Measurements from ENCODE around the gene KANK2. TPM values are rescaled to one million over a fixed set of nuclear protein-coding genes. Genes with fewer than 3 reads are reported as not detected.

KANK2 gene
- total and polyA plus RNA-seq, 2 donors (not counting 1 experiment from before 2014, with no cell fraction given): 192 to 511 TPM

- peak overlapping the region; percentile 34 for H3K27ac ChIP-seq (ENCODE audit: insufficient read depth, low read length)
- no peak overlapping the region for H3K9ac ChIP-seq (ENCODE audit: insufficient read depth, low read length)
- H3K36me3 ChIP-seq (ENCODE audit: control insufficient read depth, insufficient read depth, low read length): peaks cover 31% of the 10 kb centered on the region
- no peak for TF ChIP-seq CTCF (conservative IDR thresholded peaks at IDR 0.05 in 1 of 2, IDR thresholded peaks at IDR 0.05 in 1 of 2; ENCODE audit: low read depth in 1 of 2, low read length in 2 of 2)
- no peak for TF ChIP-seq EZH2 (IDR thresholded peaks at IDR 0.05; ENCODE audit: low read length, missing control alignments)
- H3K4me3 ChIP-seq (replicated peaks in 1 of 4; ENCODE audit: control extremely low read depth in 1 of 4, insufficient read depth in 1 of 4, low read depth in 3 of 4, low read length in 4 of 4): peak overlapping the region in 2 of 4 experiments; percentile 33 to 38
- H3K27me3 ChIP-seq (ENCODE audit: control insufficient read depth, insufficient read depth, low read length): no peaks in the 10 kb centered on the region
- peak; percentile 47 to 80 for DNase-seq (ENCODE audit: low read depth in 2 of 2)
- H3K4me1 ChIP-seq (ENCODE audit: control insufficient read depth, extremely low read depth, insufficient read depth, low read length): peaks cover 27% of the 10 kb centered on the region
- H3K4me2 ChIP-seq (ENCODE audit: extremely low read depth, insufficient read depth, low read length): peak overlapping the region; percentile 6
- H4K20me1 ChIP-seq (ENCODE audit: control insufficient read depth, extremely low read depth, insufficient read depth, low read length): no peaks in the 10 kb centered on the region
- peaks cover 76% of the 10 kb centered on the region for H3K79me2 ChIP-seq (ENCODE audit: control insufficient read depth, insufficient read depth, low read length)
- no peak overlapping the region for H2AFZ ChIP-seq (ENCODE audit: low read length)
- H3K9me3 ChIP-seq (ENCODE audit: control insufficient read depth, insufficient read depth, low read depth, low read length): no peaks in the 10 kb centered on the region
These were observed 6.0 kb downstream of the KANK2 start for GRCh38 chr19:11191273-11191755.

- Histone ChIP-seq H3K9ac (ENCODE audit: insufficient read depth, low read length) (no peak overlapping the region), H3K4me2 (ENCODE audit: extremely low read depth, insufficient read depth, low read length) (peak overlapping the region; percentile 49), H3K4me1 (ENCODE audit: control insufficient read depth, extremely low read depth, insufficient read depth, low read length) (peaks cover 25% of the 10 kb centered on the region), H3K27me3 (ENCODE audit: control insufficient read depth, insufficient read depth, low read length) (no peaks in the 10 kb centered on the region), H2AFZ (ENCODE audit: low read length) (no peak overlapping the region), H3K79me2 (ENCODE audit: control insufficient read depth, insufficient read depth, low read length) (peaks cover 74% of the 10 kb centered on the region), H3K4me3 (replicated peaks in 1 of 4; ENCODE audit: control extremely low read depth in 1 of 4, insufficient read depth in 1 of 4, low read depth in 3 of 4, low read length in 4 of 4) (peak overlapping the region in 2 of 4 experiments; percentile 12 to 23), H3K27ac (ENCODE audit: insufficient read depth, low read length) (peak overlapping the region; percentile 23), H3K9me3 (ENCODE audit: control insufficient read depth, insufficient read depth, low read depth, low read length) (no peaks in the 10 kb centered on the region), H4K20me1 (ENCODE audit: control insufficient read depth, extremely low read depth, insufficient read depth, low read length) (no peaks in the 10 kb centered on the region), H3K36me3 (ENCODE audit: control insufficient read depth, insufficient read depth, low read length) (peaks cover 34% of the 10 kb centered on the region)
- no peak for TF ChIP-seq CTCF (conservative IDR thresholded peaks at IDR 0.05 in 1 of 2, IDR thresholded peaks at IDR 0.05 in 1 of 2; ENCODE audit: low read depth in 1 of 2, low read length in 2 of 2)
- TF ChIP-seq EZH2 (IDR thresholded peaks at IDR 0.05; ENCODE audit: low read length, missing control alignments): no peak
- no peak for DNase-seq (ENCODE audit: low read depth in 2 of 2)
These were observed 6.8 kb downstream of the KANK2 start for GRCh38 chr19:11190501-11190900.

- H3K79me2 ChIP-seq (ENCODE audit: control insufficient read depth, insufficient read depth, low read length): peaks cover 59% of the 10 kb centered on the region
- H3K4me3 ChIP-seq (replicated peaks in 1 of 4; ENCODE audit: control extremely low read depth in 1 of 4, insufficient read depth in 1 of 4, low read depth in 3 of 4, low read length in 4 of 4): no peak overlapping the region
- H3K36me3 ChIP-seq (ENCODE audit: control insufficient read depth, insufficient read depth, low read length): peaks cover 18% of the 10 kb centered on the region
- TF ChIP-seq EZH2 (IDR thresholded peaks at IDR 0.05; ENCODE audit: low read length, missing control alignments) (no peak), CTCF (conservative IDR thresholded peaks at IDR 0.05 in 1 of 2, IDR thresholded peaks at IDR 0.05 in 1 of 2; ENCODE audit: low read depth in 1 of 2, low read length in 2 of 2) (no peak)
- no peak overlapping the region for H2AFZ ChIP-seq (ENCODE audit: low read length)
- DNase-seq (ENCODE audit: low read depth in 2 of 2): no peak
- H3K9ac ChIP-seq (ENCODE audit: insufficient read depth, low read length): no peak overlapping the region
- no peak overlapping the region for H3K27ac ChIP-seq (ENCODE audit: insufficient read depth, low read length)
- H3K9me3 ChIP-seq (ENCODE audit: control insufficient read depth, insufficient read depth, low read depth, low read length): no peaks in the 10 kb centered on the region
- no peak overlapping the region for H3K4me2 ChIP-seq (ENCODE audit: extremely low read depth, insufficient read depth, low read length)
- H3K4me1 ChIP-seq (ENCODE audit: control insufficient read depth, extremely low read depth, insufficient read depth, low read length): peaks cover 8% of the 10 kb centered on the region
- no peaks in the 10 kb centered on the region for H4K20me1 ChIP-seq (ENCODE audit: control insufficient read depth, extremely low read depth, insufficient read depth, low read length)
- no peaks in the 10 kb centered on the region for H3K27me3 ChIP-seq (ENCODE audit: control insufficient read depth, insufficient read depth, low read length)
These were observed 9.9 kb downstream of the KANK2 start for GRCh38 chr19:11187441-11187840.
